ENCODE results near the gene MOB3B.
A peak's percentile ranks its signal among the peaks of the same experiment; 100 is the strongest.

Gene MOB3B

DNA sequence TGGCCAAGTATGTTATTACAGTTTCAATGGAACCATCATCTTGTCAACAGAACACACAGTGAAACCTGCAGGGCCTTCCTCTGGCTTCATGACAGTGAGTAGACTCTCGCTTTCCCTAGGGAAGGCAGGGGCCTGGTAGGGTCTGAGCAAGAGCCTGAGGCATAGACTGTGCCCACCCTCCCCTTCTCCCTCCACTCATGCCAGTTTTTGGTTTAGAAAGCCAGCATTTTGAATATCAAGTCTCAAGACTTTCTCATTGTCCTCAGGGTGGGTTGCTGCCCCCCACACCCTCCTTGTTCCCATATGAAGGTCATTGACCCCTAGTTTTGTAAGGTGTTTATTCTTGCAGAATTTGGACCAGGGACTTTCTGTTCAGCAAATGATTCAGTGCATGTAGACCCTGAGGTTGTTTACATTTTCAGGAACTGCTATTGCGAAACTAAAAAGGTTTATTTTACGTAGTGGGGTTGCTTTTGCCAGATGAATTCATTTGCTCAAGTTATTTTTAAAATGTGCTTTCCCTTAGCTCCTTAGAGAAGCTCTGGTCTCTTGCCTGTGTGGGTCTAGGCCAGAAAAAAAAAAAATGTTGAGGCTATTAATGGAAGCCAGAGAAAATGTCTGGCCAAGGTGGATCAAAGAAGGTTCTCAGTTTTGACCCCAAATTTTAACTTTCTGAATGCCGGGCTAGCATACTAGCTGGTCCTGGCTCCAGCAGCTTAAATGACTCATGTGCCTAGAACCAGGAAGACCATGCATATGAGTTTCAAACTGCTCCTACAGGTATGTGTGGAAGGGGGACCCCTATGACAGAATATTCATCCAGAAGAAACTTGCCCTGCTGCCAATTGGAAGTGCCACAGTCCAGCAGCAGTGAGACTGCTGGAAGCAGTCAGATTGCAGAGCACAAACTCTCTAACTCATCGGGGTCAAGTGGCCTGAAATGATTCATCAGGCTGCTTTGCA, 10.1 kb upstream of the MOB3B start:
- Histone ChIP-seq H3K27ac (peak overlapping the region; percentile 13), H3K27me3 (replicated peaks) (no peaks in the 10 kb centered on the region), H3K36me3 (replicated peaks) (no peaks in the 10 kb centered on the region), H3K4me3 (ENCODE audit: low read depth, low read length) (no peak overlapping the region)
- no peak for DNase-seq
- TF ChIP-seq, protein P1, sequence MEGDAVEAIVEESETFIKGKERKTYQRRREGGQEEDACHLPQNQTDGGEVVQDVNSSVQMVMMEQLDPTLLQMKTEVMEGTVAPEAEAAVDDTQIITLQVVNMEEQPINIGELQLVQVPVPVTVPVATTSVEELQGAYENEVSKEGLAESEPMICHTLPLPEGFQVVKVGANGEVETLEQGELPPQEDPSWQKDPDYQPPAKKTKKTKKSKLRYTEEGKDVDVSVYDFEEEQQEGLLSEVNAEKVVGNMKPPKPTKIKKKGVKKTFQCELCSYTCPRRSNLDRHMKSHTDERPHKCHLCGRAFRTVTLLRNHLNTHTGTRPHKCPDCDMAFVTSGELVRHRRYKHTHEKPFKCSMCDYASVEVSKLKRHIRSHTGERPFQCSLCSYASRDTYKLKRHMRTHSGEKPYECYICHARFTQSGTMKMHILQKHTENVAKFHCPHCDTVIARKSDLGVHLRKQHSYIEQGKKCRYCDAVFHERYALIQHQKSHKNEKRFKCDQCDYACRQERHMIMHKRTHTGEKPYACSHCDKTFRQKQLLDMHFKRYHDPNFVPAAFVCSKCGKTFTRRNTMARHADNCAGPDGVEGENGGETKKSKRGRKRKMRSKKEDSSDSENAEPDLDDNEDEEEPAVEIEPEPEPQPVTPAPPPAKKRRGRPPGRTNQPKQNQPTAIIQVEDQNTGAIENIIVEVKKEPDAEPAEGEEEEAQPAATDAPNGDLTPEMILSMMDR (IDR thresholded peaks at IDR 0.05; ENCODE audit: low read depth, low read length, missing control alignments) = no peak
- in situ Hi-C loops (cut with HindIII; ENCODE audit: low pct_ligation_motif_present, low sequenced_read_pairs) = no loop called here

DNA sequence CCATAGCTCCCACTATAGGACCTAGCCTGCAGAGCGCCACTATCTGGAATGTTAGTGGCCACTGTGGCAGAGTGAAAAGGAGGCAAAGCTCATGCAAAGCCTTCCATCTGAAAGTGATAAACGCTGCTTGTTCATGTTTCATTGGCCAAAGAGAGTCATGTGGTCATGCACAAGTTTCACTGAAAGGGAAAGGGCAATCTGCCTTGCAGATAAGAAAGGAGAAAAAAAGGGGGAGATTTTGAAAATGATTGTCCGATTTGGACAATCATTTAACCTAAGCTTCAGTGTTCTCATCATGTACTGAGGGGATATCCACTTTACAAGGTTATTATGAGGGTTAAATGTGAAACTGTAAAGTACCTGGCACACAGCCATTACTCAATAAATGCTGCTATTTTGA, 9.0 kb upstream of the MOB3B start:
- no peaks in the 10 kb centered on the region for H3K27me3 ChIP-seq (replicated peaks)

GRCh38 chr9:27537756-27538155, 8.1 kb upstream of the MOB3B start:
- in situ Hi-C loops (cut with HindIII; ENCODE audit: low pct_ligation_motif_present, low sequenced_read_pairs) = no loop called here
- TF ChIP-seq, protein P1 (IDR thresholded peaks at IDR 0.05; ENCODE audit: low read depth, low read length, missing control alignments) = no peak
- no peaks in the 10 kb centered on the region for H3K27me3 ChIP-seq (replicated peaks)
- no peak overlapping the region for H3K27ac ChIP-seq
- DNase-seq = no peak
- H3K4me3 ChIP-seq (ENCODE audit: low read depth, low read length) = no peak overlapping the region
- H3K36me3 ChIP-seq (replicated peaks) = no peaks in the 10 kb centered on the region

More for the DNA sequence above, 9.0 kb upstream of the MOB3B start:
- DNase-seq = no peak
- H3K27ac ChIP-seq = no peak overlapping the region
- H3K4me3 ChIP-seq (ENCODE audit: low read depth, low read length) = no peak overlapping the region
- TF ChIP-seq, protein P1 (IDR thresholded peaks at IDR 0.05; ENCODE audit: low read depth, low read length, missing control alignments) = no peak
- no peaks in the 10 kb centered on the region for H3K36me3 ChIP-seq (replicated peaks)
- in situ Hi-C loops (cut with HindIII; ENCODE audit: low pct_ligation_motif_present, low sequenced_read_pairs) = no loop called here

DNA sequence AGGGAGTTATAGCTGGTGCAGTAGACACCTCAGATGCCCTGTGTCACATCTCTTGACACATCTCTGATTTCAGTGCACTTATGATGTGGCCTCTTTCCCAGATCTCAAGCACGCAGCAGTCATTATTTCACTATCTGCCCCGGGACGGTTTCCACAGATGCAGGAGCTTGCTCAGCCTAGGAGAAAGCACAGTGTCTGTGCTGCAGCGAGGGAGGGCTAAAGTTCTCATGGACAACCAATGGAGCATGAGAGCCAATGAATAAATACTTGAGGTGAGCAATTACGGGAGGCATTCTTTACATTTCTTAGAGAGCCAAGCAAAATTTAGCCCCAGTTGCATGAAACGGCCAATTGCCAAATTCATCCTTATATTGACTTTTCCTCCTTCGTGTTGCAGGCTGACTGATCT, 7.4 kb upstream of the MOB3B start:
- DNase-seq = no peak
- TF ChIP-seq, protein P1 (IDR thresholded peaks at IDR 0.05; ENCODE audit: low read depth, low read length, missing control alignments) = no peak
- Histone ChIP-seq H3K27ac (no peak overlapping the region), H3K36me3 (replicated peaks) (no peaks in the 10 kb centered on the region), H3K4me3 (ENCODE audit: low read depth, low read length) (no peak overlapping the region), H3K27me3 (replicated peaks) (no peaks in the 10 kb centered on the region)
- in situ Hi-C loops (cut with HindIII; ENCODE audit: low pct_ligation_motif_present, low sequenced_read_pairs) = no loop called here

DNA sequence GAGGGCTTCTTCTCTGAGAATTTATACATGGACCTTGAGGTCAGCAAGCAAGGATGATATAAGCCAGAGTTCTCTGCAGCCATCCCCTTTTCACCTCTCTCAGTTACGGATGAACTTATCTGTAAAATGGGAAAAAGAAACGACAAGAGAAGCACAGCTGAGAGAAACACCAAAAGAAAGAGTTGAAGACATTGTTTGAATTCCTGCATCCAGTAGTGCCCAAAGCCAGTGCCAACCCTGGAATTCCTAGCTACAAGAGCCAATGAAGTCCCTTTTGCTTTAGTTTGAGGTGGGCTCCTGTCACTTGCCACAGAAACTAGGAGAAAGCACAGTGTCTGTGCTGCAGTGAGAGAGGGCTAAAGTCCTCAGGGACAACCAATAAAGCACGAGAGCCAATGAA, 6.6 kb upstream of the MOB3B start:
- H3K36me3 ChIP-seq (replicated peaks) = no peaks in the 10 kb centered on the region
- H3K27me3 ChIP-seq (replicated peaks) = no peaks in the 10 kb centered on the region
- in situ Hi-C loops (cut with HindIII; ENCODE audit: low pct_ligation_motif_present, low sequenced_read_pairs) = no loop called here
- H3K27ac ChIP-seq = no peak overlapping the region
- H3K4me3 ChIP-seq (ENCODE audit: low read depth, low read length) = no peak overlapping the region
- DNase-seq = no peak
- TF ChIP-seq, protein P1 (IDR thresholded peaks at IDR 0.05; ENCODE audit: low read depth, low read length, missing control alignments) = no peak

All from brain microvascular endothelial cell (primary cell).